Right cardiac atrium (tissue), 5 donors: Measurements from ENCODE around the gene AMZ1. TPM values are rescaled to one million over a fixed set of nuclear protein-coding genes. Genes with fewer than 3 reads are reported as not detected.
A peak's percentile ranks its signal among the peaks of the same experiment; 100 is the strongest.

Source experiments
- ATAC-seq, 2 donors: fragments of 200-7000 bp; cut with Tn5 transposase; one replicate each; pipeline versions ENCODE4 v1.8.0 to v1.9.1; 2020; ENCODE audit warnings: moderate library complexity in 2 of 2, mild to moderate bottlenecking in 1 of 2
- DNase-seq, 3 donors: peaks; one replicate each; pipeline ENCODE4 v3.0.0-alpha.2; 2020
- H3K27ac ChIP-seq: one replicate; pipeline ENCODE4 v1.5.1; 2013; ENCODE audit warnings: mild to moderate bottlenecking, low read length, control low read depth, moderate library complexity
- H3K27me3 ChIP-seq: one replicate; pipeline ENCODE4 v1.6.1; 2013; ENCODE audit not compliant: control insufficient read depth, insufficient read depth
- H3K4me1 ChIP-seq: one replicate; pipeline ENCODE4 v1.6.1; 2013; ENCODE audit warnings: low read length; ENCODE audit not compliant: control insufficient read depth, insufficient read depth
- H3K4me3 ChIP-seq: one replicate; pipeline ENCODE4 v1.5.1; 2013; ENCODE audit warnings: low read length, control low read depth
- H3K9me3 ChIP-seq: one replicate; pipeline ENCODE4 v1.6.1; 2013; ENCODE audit warnings: low read length; ENCODE audit not compliant: control insufficient read depth
- WGBS: extraction: QIAGEN DNeasy Blood & Tissue Kit; methylation state at CpG from one replicate; pipeline ENCODE4 v1.1.7; 2013; 5-methylcytosine and 5-hydroxymethylcytosine counted together
- intact Hi-C, 4 donors: fragments of 100-400 bp; cut with DNase I; formaldehyde crosslinking; loops; one replicate each; pipeline versions ENCODE4 v1.11.0 to v1.14.0; 2022 to 2023
- polyA plus RNA-seq: library from polyadenylated mRNA; stranded (reverse); fragments of 200-250 nt; gene quantifications from one replicate; pipeline ENCODE4 v1.2.3, GENCODE V29; 2013
- total RNA-seq, 4 donors: library from RNA; stranded (reverse); fragmentation: NEBNext Ultra II Directional; extraction: Animal tissue kit (Norgen Biotek cat#: 25700); gene quantifications; one replicate each; pipeline ENCODE4 v1.2.1, GENCODE V29; 2021
- donor health status: healthy with polysubstance abuse.
- donor health status: DM: no; HTN: yes; CAD: no.
- donor health status: DM: no; HTN: no; CAD: no.
- donor health status: DM: no; HTN: yes; CAD: no; lungs with severe emphysema.
- donor health status: DM: yes; HTN: yes; CAD: no.

AMZ1 gene
- total and polyA plus RNA-seq, 5 donors = 0.36 to 1.0 (median 0.88) TPM

DNA sequence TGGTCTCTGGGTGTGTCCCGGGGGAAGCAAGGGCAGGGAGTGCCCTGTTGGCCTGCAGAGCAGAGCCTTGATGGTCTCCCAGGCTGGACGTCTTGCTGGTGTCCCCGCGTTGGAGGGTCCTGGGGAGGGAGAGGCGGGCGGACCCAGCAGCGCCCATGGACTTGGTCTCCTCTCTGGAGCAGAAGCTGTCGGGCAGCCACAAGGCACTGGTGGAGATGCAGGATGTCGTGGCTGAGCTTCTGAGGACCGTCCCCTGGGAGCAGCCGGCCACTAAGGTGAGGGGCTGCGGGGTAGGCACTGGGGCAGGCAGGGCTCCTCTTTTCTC lies 35.3 kb upstream of the AMZ1 start:
- no peak overlapping the region for H3K27ac ChIP-seq
- H3K4me1 ChIP-seq = no peaks in the 10 kb centered on the region
- ATAC-seq (no peak), DNase-seq (peak; percentile 10 to 51 (median 39))
- 91% methylated on average over 12 of the region's 12 CpGs for WGBS
- intact Hi-C loops = no loop called here
- no peaks in the 10 kb centered on the region for H3K27me3 ChIP-seq
- no peak overlapping the region for H3K4me3 ChIP-seq
- H3K9me3 ChIP-seq = no peaks in the 10 kb centered on the region

DNA sequence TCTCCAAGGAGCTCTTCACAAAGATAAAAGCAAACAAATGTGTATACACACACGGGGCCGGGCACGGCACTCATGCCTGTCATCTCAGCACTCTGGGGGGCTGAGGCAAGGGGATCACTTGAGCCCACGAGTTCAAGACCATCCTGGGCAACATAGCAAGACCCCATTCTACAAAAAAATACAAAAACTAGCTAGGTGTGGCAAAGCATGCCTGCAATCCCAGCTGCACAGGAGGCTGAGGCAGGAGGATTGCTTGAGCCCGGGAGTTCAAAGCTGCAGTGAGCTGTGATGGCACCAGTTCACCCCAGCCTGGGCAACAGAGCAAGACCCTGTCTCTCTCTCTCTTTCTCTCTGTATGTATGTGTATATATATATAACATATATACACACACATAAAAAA lies 33.9 kb upstream of the AMZ1 start:
- 60% methylated on average over 5 of the region's 5 CpGs for WGBS
- intact Hi-C loops = no loop called here
- H3K27ac ChIP-seq = no peak overlapping the region
- peak in 1 of 3 donors; percentile 1 for DNase-seq
- no peaks in the 10 kb centered on the region for H3K9me3 ChIP-seq
- ATAC-seq = no peak
- no peaks in the 10 kb centered on the region for H3K4me1 ChIP-seq
- no peak overlapping the region for H3K4me3 ChIP-seq
- no peaks in the 10 kb centered on the region for H3K27me3 ChIP-seq

DNA sequence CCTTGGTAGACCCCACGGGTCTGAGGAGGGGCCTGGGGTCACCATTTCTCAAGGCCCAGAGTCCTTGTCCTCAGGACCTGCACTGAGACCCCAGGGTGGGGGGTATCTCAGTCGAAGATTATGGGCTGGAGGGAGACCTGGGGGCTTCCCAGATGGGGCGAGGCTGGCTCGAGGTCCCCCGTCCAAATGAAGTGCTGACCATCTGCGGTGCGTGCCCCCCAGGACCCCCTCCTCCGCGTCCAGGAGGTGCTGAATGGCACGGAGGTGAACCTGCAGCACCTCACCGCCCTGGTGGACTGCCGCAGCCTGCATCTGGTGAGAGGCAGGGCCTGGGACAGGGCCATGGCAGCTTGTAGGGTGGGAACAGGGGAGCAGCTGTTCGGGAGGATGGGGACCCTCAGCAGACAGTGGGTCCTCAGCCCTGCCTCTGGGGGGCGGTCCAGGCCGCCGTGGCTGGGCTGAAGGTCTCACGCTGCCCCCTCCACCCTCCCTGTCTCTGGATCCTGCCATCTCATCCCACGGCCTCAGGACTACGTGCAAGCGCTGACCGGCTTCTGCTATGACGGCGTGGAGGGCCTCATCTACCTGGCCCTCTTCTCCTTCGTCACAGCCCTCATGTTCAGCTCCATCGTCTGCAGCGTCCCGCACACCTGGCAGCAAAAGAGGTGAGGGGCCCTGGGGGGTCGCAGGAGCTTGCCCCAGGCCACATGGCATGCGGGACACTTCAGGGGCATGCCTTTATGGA lies 32.0 kb upstream of the AMZ1 start:
- peak in 2 of 3 donors; percentile 10 to 42 for DNase-seq
- no peak overlapping the region for H3K27ac ChIP-seq
- no peaks in the 10 kb centered on the region for H3K27me3 ChIP-seq
- no peak overlapping the region for H3K4me3 ChIP-seq
- H3K9me3 ChIP-seq = no peaks in the 10 kb centered on the region
- intact Hi-C loops = no loop called here
- WGBS = 94% methylated on average over 29 of the region's 29 CpGs
- ATAC-seq = no peak
- no peaks in the 10 kb centered on the region for H3K4me1 ChIP-seq

DNA sequence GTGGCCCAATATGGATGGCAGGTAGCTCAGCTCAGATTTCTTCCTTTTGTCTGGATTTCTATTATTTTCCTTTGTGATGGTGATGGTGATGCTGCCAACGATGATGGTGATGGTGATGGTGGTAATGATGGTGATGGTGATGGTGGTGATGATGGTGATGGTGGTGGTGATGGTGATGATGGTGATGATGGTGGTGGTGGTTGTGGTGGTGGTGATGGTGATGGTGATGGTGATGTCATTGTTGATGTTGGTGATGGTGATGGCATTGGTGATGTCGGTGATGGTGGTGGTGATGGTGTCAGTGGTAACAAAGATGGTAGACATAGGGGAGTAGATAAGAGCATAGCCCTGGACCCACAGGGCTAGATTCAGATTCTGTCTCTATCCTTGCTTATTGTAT lies 30.8 kb upstream of the AMZ1 start:
- H3K4me1 ChIP-seq = no peaks in the 10 kb centered on the region
- WGBS = 95% methylated on average over 2 of the region's 2 CpGs
- H3K27me3 ChIP-seq = no peaks in the 10 kb centered on the region
- H3K27ac ChIP-seq = no peak overlapping the region
- intact Hi-C loops = no loop called here
- H3K4me3 ChIP-seq = no peak overlapping the region
- H3K9me3 ChIP-seq = no peaks in the 10 kb centered on the region
- ATAC-seq (no peak), DNase-seq (no peak)

DNA sequence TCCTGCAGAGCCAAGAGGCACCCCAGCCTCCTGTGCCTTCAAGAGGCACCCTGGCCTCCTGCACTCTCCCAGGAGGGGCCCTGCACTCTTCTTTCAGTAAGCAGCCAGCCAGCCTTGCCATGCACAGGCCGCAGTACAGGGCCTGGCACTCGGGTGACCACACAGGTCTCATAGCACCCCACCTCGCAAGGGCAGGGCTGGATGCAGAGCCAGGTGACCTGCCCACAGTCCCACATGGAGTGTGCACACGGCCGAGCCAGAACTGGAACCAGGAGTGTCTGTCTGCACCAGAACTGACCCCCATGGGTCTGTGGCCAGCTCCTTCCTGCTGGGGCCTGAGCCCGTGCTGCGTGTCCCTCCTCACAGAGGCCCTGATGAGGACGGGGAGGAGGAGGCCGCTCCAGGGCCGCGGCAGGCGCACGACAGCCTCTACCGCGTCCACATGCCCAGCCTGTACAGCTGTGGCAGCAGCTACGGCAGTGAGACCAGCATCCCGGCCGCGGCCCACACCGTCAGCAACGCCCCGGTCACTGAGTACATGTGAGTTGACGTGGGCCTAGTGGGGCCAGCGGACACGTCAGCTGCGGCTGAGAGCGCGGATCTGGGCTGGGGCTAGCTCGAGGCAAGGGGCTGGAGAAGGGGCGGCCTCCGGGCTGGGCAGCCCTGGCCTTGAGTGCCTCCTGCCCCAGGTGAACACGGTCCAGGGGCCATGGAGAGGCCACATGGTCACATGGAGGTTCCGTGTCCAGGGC lies 29.9 kb upstream of the AMZ1 start:
- Histone ChIP-seq H3K27me3 (no peaks in the 10 kb centered on the region), H3K27ac (no peak overlapping the region), H3K4me3 (no peak overlapping the region), H3K9me3 (no peaks in the 10 kb centered on the region), H3K4me1 (peaks cover 3% of the 10 kb centered on the region)
- 93% methylated on average over 33 of the region's 33 CpGs for WGBS
- intact Hi-C loops = no loop called here
- ATAC-seq (no peak), DNase-seq (peak; percentile 15 to 55 (median 41))

DNA sequence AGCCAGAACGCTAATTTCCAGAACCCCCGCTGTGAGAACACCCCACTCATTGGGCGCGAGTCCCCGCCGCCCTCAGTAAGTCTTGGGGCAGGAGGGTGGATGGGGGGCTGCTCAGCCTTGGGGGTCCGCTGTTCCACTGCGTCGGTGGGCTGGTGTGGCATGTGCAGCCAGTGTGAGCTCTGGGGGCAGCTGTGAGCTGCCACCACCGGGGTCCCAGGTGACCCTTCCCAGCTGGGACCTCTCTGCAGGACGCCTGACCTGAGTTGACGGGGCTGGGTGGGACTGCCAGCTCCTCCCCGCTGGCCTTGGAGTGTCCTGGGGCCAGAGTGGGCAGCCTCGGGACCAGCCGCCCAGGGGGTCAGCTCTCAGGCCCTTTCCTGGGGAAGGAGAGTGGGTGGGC lies 29.1 kb upstream of the AMZ1 start:
- Histone ChIP-seq H3K4me3 (no peak overlapping the region), H3K27me3 (no peaks in the 10 kb centered on the region), H3K27ac (no peak overlapping the region), H3K4me1 (peaks cover 3% of the 10 kb centered on the region), H3K9me3 (no peaks in the 10 kb centered on the region)
- DNase-seq (peak; percentile 14 to 48 (median 29)), ATAC-seq (no peak)
- intact Hi-C loops = no loop called here
- 93% methylated on average over 15 of the region's 15 CpGs for WGBS

DNA sequence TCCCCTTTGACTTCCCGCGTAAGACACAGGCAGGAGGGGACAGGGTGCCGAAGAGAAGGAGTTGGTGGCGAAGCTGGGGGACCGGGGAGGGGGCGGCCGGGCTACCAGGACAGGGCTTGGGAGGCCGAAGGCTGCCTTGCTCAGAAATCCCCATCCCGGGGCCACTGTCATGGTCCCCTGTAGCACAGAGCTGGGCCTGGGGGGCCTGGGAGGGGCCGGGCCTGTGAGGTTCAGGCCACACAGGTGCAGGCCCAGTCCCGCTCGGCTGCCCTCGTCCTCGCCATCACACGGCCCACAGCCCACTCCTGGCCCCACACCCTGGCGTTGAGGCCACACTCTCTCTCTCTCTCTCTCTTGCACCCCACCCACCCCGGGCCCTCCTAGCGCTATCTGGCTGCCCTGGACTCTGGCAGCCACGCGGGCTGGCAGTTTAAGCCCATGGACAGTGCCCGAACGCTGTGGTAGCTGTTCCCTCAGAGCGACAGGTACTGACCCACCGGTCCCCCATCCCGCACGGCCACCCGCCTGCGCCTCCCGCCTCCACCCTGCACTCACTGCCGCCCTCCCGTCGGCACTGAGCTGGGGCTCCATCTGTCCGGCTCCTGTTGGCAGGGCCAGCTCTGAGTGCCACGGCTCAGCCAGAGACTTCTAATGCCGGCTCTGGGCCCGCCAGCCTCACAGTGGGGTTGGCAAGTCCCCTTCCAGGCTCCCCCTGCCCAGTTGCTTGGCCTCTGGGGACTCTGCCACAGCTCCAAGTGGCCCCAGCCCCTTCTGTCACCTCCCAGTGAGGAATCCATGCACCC lies 28.2 kb upstream of the AMZ1 start:
- Histone ChIP-seq H3K27ac (no peak overlapping the region), H3K4me3 (no peak overlapping the region), H3K4me1 (peaks cover 3% of the 10 kb centered on the region), H3K9me3 (no peaks in the 10 kb centered on the region), H3K27me3 (no peaks in the 10 kb centered on the region)
- intact Hi-C loops = loop anchor here in 1 of 4 donors (5.0 kb wide), 1 partner anchor 92 kb away; no protein-coding TSS in a partner anchor
- 84% methylated on average over 36 of the region's 36 CpGs for WGBS
- ATAC-seq (no peak), DNase-seq (peak; percentile 14 to 58 (median 40))

DNA sequence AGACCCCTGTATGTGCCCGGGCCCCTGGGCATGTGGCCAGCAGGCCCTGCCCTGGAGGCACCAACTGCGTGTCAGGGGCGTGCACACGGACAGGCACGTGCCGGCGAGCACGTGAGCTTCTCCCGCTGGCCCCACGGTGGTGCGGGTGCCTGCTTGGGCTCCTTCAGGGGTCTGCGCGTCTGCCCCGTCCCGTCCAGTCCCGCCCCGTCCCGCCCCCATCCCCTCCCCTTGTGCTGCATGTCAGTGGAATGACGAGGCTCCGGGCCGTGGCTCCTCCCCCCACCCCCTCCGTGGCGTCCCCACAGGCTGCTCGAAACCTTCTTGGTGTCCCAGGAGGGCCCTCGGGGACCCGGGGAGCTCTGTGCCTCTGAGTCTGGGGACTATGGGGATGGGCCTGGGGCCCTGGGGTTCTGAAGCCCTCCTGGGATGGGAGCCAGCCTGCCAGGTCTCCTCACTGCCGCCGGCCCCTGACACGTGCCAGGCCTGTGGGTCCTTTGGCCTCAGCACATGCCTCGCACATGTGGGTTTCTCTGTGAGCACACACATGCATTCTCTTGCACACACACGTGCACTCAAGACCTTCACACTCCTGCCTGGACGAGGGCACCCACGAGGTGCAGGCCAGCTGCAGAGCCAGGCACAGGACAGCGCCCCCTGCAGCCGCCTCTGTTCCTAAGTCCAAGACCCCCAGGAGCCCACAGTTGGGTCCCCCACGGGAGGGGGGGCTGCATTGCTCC lies 27.5 kb upstream of the AMZ1 start:
- Histone ChIP-seq H3K27me3 (no peaks in the 10 kb centered on the region), H3K9me3 (no peaks in the 10 kb centered on the region), H3K27ac (no peak overlapping the region), H3K4me1 (peaks cover 3% of the 10 kb centered on the region), H3K4me3 (no peak overlapping the region)
- intact Hi-C loops = loop anchor here in 1 of 4 donors (5.0 kb wide), 1 partner anchor 93 kb away; no protein-coding TSS in a partner anchor
- DNase-seq = peak; percentile 19 to 54 (median 54)
- 75% methylated on average over 36 of the region's 36 CpGs for WGBS
- ATAC-seq = no peak

DNA sequence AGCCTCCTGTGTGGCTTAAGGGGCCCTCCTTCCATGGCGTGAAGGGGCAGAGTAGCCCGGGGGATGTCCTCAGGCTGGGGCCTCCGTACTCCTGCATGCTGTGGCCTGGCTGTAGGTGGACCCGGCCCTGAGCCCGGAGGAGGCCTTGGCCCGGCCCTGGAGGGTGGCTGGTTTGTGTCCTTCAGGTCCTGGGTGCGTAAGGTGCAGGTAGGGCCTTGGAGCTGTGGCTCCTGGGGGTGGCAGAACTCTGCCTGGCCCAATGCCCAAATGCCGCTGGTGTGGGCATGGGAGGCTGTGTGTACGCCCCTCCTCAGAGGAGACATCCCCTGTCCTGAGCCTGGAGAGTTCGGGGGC lies 26.9 kb upstream of the AMZ1 start:
- H3K27me3 ChIP-seq = no peaks in the 10 kb centered on the region
- DNase-seq = peak in 2 of 3 donors; percentile 65 to 66
- no peaks in the 10 kb centered on the region for H3K9me3 ChIP-seq
- no peak overlapping the region for H3K27ac ChIP-seq
- no peak for ATAC-seq
- H3K4me3 ChIP-seq = no peak overlapping the region
- H3K4me1 ChIP-seq = peaks cover 3% of the 10 kb centered on the region
- 91% methylated on average over 10 of the region's 10 CpGs for WGBS
- intact Hi-C loops = loop anchor here in 1 of 4 donors (5.0 kb wide), 1 partner anchor 94 kb away; no protein-coding TSS in a partner anchor

DNA sequence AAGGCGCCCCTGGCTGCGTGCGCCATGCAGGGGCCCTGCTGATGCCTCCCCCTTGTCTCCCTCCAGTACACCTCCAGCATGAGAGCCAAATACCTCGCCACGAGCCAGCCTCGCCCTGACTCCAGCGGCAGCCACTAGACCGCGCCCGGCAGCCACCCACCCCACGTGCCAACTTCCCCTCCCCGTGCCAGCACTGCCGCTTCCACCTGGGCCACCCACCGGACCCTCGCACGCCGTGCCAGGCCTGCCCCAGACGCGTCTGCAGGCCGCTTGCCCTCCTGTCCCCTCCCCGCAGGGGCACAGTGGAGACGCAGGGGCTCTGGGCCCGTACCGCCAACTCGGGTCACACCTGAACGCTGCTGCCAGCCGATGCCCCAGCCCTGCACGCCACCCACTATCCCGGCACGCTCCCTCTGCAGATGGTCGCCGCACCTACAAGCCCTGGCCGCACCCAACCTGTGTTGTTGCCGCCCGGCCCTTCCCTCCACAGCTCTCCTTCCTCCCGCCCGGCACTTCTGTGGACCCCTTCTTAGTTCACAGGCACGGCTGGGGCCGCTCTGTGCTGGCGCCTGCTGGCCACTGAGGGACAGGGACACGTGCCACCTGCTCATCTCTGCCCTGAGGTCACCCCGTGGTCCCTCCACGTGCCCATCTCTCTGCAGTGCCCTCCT lies 26.3 kb upstream of the AMZ1 start:
- H3K27me3 ChIP-seq = no peaks in the 10 kb centered on the region
- H3K4me3 ChIP-seq = no peak overlapping the region
- ATAC-seq (no peak), DNase-seq (peak; percentile 20 to 64 (median 56))
- 92% methylated on average over 43 of the region's 43 CpGs for WGBS
- intact Hi-C loops = loop anchor here in 1 of 4 donors (5.0 kb wide), 1 partner anchor 94 kb away; no protein-coding TSS in a partner anchor
- H3K4me1 ChIP-seq = peaks cover 3% of the 10 kb centered on the region
- H3K27ac ChIP-seq = no peak overlapping the region
- H3K9me3 ChIP-seq = no peaks in the 10 kb centered on the region
